GM15510 (cell line): ENCODE data around the gene HECA.
A peak's percentile ranks its signal among the peaks of the same experiment; 100 is the strongest.

Experiments used
- POLR2A ChIP-seq: IDR thresholded peaks from 3 replicates; pipeline ENCODE4 v1.6.1; 2011; ENCODE audit warnings: borderline replicate concordance; ENCODE audit not compliant: insufficient read length; ENCODE audit errors: extremely low read depth

The HECA gene, protein sequence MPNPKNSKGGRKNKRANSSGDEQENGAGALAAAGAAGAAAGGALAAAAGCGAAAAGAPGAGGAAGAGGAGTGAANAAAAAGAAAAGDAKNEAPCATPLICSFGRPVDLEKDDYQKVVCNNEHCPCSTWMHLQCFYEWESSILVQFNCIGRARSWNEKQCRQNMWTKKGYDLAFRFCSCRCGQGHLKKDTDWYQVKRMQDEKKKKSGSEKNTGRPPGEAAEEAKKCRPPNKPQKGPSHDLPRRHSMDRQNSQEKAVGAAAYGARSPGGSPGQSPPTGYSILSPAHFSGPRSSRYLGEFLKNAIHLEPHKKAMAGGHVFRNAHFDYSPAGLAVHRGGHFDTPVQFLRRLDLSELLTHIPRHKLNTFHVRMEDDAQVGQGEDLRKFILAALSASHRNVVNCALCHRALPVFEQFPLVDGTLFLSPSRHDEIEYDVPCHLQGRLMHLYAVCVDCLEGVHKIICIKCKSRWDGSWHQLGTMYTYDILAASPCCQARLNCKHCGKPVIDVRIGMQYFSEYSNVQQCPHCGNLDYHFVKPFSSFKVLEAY

DNA sequence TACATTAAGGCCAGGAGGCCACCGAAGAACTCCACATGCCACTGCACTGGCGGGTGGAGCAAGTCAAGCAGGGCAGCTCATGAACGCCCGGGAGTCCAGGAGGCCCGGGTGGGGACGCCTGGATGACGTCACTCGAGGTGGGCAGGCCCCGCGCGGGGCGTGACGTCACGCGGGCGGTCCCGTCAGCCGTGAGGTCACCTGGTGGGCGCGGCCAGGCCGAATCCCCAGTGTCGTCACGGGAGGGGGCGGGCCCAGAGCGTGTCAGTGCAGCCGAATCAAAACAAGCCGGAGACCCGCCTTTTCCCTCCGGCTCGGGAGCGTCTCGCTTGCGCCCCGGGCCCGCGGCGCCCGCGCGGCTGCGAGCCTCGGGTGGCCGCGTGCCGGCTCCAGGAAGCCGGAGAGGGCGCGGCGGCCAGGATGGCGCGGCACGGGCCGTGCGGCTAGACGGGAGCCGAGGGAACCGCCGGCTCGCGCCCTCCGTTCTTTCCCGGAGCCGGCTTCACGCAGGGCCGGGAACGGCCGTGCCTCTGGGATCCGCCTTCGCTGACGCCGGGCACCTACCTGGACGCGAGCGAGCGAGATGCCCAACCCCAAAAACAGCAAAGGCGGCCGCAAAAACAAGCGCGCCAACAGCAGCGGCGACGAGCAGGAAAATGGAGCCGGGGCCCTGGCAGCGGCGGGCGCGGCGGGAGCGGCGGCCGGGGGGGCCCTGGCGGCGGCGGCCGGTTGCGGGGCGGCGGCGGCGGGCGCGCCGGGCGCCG is at the start of gene HECA:
TSS of gene HECA (plus strand) at position 264 of the 761 bp plus-strand sequence. CDS start at position 581, 317 bp downstream.
- peak; percentile 49 for TF ChIP-seq POLR2A

DNA sequence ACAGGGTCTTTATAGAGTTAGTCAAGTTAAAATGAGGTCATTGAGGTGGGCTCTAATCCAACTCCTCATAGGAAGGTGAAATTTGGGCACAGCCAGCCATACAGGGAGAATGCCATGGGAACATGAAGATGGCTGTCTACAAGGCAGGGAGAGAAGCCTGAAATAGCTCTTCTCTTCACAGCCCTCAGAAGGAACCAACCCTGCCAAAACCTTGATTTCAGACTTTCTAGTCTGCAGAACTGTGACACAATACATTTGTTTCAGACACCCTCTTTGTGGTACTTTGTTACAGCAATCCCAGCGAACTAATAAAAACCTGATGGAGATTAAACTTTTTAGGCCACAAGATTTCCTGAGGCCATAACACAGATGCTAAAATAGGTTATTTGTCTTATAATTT is 43.1 kb upstream of the HECA start:
- no peak for TF ChIP-seq POLR2A

DNA sequence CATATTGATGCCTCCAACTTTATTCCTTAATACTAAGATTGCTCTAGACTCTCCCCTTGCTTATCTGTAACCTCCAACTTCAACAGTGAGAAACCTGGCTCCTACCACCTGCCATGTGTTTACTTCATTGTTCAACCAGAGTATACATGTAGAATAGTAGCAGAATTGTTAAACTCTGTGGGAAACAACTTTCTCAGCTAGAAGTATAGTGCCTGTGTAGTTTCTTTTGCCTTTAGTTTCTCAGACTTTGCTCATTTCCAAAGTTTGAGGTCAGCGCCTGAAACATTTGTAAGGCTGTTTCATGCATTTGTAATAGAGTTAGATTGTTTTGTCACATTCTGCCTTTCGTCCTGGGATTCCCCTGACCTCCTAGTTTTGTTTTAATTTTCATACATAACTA is 34.9 kb upstream of the HECA start:
- TF ChIP-seq POLR2A: no peak

DNA sequence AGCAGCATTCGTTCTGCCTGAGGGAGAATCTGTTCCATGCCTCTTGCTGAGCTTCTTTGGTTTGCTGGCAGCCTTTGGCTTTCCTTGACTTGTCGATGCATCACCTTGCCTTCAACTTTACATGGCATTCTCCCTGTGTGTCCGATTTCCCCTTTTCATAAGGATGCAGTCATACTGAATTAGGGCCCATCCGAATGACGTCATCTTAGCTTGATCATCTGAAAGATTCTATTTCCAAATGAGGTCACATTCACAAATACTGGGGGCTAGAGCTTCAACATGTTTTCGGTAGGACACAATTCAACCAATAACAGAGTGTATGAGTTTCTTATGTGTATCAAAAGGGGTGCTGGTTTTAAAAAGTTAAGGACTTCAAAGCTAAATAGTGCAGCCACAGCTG is 27.8 kb upstream of the HECA start:
- no peak for TF ChIP-seq POLR2A

DNA sequence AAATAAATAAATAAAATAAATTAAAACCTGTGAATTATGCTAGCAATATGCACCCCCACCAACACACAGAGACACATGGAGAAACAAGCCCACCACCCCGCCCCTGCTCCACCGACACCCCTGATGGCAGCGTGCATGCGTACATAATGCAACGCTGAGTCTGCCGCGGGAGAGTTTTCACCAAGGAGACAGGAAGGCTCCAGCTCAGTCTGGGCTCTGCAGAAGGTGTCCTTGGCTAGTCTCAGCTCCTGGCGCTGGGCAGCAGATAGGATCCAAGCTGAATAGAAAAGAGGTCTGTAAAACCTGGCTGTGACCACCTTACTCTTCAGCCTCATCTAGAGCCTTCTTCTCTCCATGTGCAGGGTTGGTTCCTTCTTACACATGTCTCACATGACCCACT is 26.5 kb upstream of the HECA start:
- TF ChIP-seq POLR2A: no peak

DNA sequence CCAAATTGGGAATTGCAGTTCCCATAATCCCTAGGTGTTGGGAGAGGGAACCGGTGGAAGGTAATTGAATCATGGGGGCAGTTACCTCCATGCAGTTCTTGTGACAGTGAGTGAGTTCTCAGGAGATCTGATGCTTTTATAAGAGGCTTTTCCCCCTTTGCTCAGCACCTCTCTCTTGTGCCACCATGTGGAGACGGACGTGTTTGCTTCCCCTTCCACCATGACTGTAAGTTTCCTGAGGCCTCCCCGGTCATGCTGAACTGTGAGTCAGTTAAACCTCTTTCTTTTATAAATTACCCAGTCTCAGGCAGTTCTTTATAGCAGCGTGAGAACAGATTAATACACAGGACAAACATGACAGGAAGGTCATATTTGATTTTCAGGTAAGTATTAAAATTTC is 25.3 kb upstream of the HECA start:
- TF ChIP-seq POLR2A: no peak

DNA sequence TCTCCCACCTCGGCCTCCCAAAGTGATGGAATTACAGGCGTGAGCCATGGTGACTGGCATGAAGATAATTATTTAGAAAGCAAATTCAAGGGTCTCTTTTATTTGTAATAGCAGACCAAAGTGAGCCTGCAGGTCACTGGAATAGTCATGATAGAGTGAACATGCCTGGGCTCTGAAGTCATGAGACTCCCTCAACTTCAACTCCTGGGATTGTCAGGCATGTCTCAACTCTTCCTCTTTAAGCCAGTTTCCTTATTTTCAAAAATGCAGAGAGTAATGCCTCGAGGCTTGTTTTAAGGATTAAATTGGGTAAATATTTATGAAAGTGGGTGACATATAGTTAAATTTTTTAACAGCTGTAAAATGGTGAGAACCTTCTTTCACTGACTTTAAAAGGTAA is 22.7 kb upstream of the HECA start:
- no peak for TF ChIP-seq POLR2A

DNA sequence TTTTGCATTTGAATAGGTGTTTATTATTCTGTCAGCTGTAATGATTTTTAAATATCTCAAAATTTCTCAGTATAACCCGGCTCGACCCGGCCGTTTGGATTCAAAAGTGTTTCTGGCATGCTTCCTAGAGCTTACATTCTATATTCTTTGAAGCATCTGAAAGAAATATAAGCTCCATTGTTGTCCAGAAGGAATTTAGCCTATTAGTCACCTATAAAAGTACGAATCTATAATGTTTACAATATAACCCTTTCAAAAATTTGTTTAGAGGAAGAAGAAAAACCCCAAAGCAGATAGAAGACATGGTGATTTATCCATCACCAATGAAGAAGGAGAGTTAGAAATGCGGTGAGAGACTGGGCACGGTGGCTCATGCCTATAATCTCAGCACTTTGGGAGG is 22.3 kb upstream of the HECA start:
- TF ChIP-seq POLR2A: no peak

DNA sequence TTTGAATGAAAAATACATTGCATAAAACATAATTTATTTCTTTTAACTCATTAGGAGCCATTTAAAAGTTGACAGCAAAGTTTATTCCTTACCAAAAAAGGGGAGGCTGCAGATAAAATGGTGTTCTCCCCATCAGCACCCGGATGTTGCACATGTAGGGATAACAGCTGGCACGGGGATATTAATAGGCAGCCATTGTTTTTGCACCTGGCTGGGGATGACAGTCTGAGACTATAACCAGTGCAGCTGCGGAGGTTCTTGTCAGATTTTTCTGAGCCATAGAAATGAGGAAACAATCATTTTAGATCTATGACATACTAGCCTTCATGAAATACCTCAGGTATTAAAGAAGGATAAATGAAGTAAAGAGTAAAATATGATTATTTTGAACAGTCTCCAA is 20.1 kb upstream of the HECA start:
- TF ChIP-seq POLR2A: no peak

DNA sequence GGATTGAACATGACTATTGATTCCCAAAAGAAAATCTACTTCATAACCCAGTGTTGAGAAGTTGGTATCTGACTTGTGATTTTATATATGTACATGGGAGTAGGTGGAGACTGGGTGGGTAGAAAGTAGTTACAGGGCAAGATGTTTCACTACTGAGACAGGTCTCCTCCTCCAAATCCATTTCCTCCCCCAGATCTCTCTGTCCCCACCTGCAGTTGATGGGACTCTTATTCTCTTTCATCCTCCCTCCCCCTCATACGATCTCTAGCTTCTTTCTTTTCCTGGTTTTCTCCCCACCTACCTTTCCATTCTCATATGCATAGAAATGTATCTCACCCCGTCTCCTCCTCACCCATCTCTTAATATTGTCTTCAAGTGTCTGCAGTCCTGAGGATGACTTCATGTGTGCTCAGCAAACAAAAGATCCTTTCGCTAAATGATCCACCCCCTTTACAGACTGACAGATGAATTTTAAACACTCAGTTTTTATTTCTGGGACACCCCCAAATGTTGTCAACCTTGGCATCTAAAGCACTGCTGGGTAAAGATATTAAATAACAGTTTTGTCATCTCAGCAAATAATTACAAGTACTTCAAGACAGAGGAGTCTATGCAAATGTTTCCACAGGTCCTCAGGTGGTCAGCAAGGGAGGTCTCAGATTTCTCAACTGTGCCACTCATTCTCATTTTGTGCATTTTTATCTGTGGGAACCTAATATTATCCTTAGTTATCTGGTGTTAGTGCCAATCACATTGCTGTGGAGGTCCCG is 18.7 kb upstream of the HECA start:
- TF ChIP-seq POLR2A: no peak

DNA sequence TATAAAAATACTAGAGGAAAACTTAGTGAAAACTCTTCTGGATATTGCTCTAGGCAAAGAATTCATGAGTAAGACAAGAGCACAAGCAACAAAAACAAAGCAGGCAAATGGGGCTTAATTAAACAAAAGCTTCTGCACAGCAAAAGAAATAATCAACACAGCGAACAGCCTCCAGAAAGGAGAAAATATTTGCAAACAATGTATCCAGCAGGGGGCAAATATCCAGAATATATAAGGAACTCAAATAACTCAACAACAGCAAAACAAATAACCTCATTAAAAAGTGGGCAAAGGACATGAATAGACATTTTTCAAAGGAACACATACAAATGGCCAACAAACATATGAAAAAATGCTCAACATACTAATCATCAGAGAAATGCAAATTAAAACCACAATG is 17.1 kb upstream of the HECA start:
- no peak for TF ChIP-seq POLR2A

DNA sequence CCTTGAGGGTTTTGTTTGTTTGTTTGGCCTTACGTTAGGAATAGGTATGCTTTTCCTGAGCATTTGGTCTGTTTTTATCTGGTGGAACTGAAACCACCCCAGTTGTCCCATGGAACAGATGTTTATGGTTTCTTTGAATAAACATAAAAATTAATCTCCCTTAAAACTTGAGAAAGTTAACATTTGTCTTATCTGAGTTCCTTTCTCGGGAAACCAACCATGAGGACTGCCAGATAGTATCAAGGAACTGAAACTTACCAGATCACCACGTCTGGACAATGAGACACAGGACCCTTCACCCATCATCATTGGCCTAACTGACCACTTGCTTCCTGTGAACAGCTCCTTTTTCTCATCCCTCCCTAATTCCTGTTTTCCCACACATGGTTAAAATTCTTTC is 15.3 kb upstream of the HECA start:
- no peak for TF ChIP-seq POLR2A

DNA sequence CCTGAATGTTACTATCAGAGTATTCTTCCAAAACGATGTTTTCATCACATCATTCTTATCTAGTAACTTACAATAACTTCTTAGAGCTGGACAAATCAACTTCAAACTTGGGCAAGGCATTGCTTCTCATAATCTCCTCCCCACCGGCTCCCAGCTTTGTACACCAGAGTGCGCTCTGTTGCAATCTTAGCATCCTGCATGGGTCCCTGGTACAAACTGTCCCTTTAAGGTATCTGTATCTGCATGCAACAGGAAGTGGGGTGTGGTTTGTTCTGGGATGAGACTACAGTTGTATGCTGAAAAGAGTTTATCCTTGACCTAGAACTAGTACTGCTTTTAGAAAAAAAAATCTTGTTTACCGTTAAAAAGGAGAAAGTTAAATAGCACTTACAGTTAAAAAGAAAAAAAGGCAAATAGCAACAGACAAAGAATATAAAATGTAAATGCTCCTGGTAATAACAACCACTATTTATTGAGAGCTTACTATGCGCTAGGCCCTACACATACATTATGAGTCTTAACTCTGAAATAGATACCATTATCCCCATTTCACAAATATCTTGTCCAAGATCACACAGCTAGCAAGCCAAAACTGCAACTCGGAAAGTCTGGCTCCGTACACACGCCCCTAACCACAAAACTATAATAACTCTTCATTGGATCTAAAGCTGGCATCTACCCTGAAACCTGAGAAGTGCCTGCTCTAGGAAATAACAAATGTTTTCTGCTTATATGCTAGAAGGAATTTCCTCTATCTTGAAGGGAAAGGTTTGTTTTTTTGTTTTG is 9.8 kb upstream of the HECA start:
- no peak for TF ChIP-seq POLR2A

DNA sequence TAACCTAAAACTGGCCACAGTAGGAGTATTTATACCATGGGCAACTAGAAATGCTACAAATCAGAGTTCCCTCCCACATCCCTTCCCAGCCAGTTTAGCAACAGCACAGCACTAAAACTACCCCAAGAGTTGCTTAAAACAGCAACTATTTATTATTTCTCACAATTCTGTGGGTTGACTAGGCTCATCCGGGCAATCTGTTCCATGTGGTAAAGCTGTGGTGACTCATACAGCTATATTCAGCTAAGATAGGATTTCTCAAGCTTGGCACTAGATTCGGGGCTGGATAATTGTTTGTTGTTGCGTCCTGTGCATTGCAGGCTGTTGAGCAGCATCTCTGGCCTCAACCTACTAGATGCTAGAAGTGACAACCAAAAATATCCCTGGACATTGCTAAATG is 8.6 kb upstream of the HECA start:
- TF ChIP-seq POLR2A: no peak
